ENCODE measurements around the gene RFPL3. TPM values are rescaled to one million over a fixed set of nuclear protein-coding genes. Genes with fewer than 3 reads are reported as not detected.

Gene RFPL3
- polyA plus RNA-seq, 3 donors: not detected

DNA sequence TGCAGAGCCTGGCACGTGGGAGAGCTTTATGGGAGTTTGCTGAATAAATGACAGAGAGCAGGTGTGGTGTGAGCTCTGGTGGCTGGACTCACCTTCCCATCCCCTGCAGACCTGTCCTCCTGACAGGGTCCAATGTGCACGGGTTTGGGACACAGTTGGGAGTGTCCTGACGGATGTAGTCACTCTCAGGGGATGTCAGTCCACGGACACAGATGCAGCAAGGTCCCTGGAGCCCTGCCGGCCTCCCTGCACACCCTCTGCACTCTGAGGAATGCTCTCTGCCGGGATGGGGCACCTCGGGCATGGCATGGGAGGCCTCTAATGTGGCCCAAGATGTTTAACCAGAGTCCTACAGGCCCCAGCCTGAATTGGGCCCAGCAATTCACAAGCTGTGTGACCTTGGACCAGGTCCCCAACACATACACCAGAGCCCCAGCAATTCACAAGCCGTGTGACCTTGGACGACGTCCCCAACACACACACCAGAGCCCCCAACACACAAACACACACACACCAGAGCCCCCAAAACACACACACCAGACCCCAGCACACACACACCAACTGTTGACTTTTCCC is 30.0 kb upstream of the RFPL3 start:
- no peaks in the 10 kb centered on the region for H3K9me3 ChIP-seq (replicated peaks in 1 of 2; ENCODE audit: control insufficient read depth in 1 of 2, insufficient read depth in 1 of 2, low read length in 2 of 2)
- no peaks in the 10 kb centered on the region for H3K36me3 ChIP-seq (replicated peaks in 1 of 2; ENCODE audit: control insufficient read depth in 1 of 2, insufficient read depth in 2 of 2, low read length in 2 of 2)
- Mint-ChIP-seq H3K36me3 (no peaks in the 10 kb centered on the region), H3K4me1 (no peaks in the 10 kb centered on the region), H3K9me3 (peaks cover 0 to 2% (median 1%) of the 10 kb centered on the region in 7 donors), H3K27ac (no peak overlapping the region), H3K4me3 (no peak overlapping the region), H3K27me3 (ENCODE audit: low read depth in 3 of 3) (peaks cover 3 to 15% (median 8%) of the 10 kb centered on the region in 3 donors)
- H3K4me2 ChIP-seq (replicated peaks; ENCODE audit: extremely low read depth, low read length, poor library complexity, severe bottlenecking): no peak overlapping the region
- H3K27me3 ChIP-seq (ENCODE audit: control insufficient read depth in 2 of 2, insufficient read depth in 2 of 2, low read length in 2 of 2): no peaks in the 10 kb centered on the region
- no peak overlapping the region for H3K4me3 ChIP-seq (replicated peaks in 1 of 3; ENCODE audit: low read depth in 2 of 3, low read length in 3 of 3)
- H3K27ac ChIP-seq (ENCODE audit: low read depth in 1 of 2, low read length in 2 of 2): no peak overlapping the region
- DNase-seq: no peak
- 90% methylated on average over 9 of the region's 10 CpGs for WGBS (ENCODE audit: insufficient coverage)
- TF ChIP-seq, protein P1, sequence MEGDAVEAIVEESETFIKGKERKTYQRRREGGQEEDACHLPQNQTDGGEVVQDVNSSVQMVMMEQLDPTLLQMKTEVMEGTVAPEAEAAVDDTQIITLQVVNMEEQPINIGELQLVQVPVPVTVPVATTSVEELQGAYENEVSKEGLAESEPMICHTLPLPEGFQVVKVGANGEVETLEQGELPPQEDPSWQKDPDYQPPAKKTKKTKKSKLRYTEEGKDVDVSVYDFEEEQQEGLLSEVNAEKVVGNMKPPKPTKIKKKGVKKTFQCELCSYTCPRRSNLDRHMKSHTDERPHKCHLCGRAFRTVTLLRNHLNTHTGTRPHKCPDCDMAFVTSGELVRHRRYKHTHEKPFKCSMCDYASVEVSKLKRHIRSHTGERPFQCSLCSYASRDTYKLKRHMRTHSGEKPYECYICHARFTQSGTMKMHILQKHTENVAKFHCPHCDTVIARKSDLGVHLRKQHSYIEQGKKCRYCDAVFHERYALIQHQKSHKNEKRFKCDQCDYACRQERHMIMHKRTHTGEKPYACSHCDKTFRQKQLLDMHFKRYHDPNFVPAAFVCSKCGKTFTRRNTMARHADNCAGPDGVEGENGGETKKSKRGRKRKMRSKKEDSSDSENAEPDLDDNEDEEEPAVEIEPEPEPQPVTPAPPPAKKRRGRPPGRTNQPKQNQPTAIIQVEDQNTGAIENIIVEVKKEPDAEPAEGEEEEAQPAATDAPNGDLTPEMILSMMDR (IDR thresholded peaks at IDR 0.05): no peak
- H2AFZ ChIP-seq (ENCODE audit: insufficient read depth, low read depth, low read length, poor library complexity, severe bottlenecking): no peak overlapping the region
- no peaks in the 10 kb centered on the region for H4K20me1 ChIP-seq (ENCODE audit: insufficient read depth, low read length)
- H3K4me1 ChIP-seq (ENCODE audit: control insufficient read depth in 1 of 2, insufficient read depth in 2 of 2, low read length in 2 of 2): no peaks in the 10 kb centered on the region
- H3K9ac ChIP-seq (ENCODE audit: insufficient read depth, low read length, poor library complexity, severe bottlenecking): no peak overlapping the region
- no peaks in the 10 kb centered on the region for H3K79me2 ChIP-seq (ENCODE audit: insufficient read depth, low read length)
- intact Hi-C loops (cut with micrococcal nuclease): no loop called here

DNA sequence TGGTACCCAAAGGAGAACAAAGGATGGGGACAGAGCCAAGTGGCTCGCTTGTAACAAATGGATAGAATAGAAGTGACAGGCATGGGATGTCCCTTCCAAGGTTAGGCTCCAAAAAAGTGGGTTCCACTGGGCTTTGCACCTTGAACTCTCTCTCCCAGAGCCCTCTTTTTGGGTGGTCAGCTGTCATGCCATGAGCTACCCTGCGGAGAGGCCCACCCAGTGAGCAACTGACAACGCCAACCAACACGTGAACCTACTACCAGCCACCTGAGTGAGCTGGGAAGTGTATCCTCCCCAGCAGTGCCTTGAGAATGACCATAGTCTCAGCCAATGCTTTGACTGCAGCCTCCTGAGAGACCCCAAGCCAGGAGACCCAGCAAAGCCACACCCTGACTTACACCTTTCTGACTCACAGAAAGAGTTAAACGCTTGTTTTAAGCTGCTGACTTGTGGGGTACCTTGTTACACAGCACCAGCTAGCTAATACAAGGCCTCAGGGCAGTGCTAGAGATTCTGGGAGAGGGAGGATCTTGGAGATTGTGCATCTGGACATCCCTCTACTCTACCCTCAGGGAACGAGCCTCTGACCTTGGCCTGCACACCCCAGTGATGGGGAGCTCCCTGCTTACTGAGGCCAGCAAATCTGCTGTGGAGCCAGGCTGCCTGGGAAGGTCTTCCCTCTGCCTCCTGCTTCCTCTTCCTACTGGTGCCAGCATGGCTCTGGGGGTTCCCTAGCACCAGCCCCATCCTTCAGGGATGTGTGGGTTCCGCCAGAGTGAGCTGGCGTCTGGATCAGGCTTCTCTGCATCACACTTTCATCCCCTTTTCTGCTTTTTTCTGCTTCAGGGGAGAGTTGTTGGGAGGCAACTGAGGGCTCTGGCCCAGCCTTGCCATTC is 29.1 kb upstream of the RFPL3 start:
- Histone ChIP-seq H4K20me1 (ENCODE audit: insufficient read depth, low read length) (no peaks in the 10 kb centered on the region), H2AFZ (ENCODE audit: insufficient read depth, low read depth, low read length, poor library complexity, severe bottlenecking) (no peak overlapping the region), H3K9ac (ENCODE audit: insufficient read depth, low read length, poor library complexity, severe bottlenecking) (no peak overlapping the region), H3K27ac (ENCODE audit: low read depth in 1 of 2, low read length in 2 of 2) (no peak overlapping the region), H3K4me2 (replicated peaks; ENCODE audit: extremely low read depth, low read length, poor library complexity, severe bottlenecking) (no peak overlapping the region), H3K4me1 (ENCODE audit: control insufficient read depth in 1 of 2, insufficient read depth in 2 of 2, low read length in 2 of 2) (no peaks in the 10 kb centered on the region), H3K4me3 (replicated peaks in 1 of 3; ENCODE audit: low read depth in 2 of 3, low read length in 3 of 3) (no peak overlapping the region), H3K9me3 (replicated peaks in 1 of 2; ENCODE audit: control insufficient read depth in 1 of 2, insufficient read depth in 1 of 2, low read length in 2 of 2) (no peaks in the 10 kb centered on the region), H3K36me3 (replicated peaks in 1 of 2; ENCODE audit: control insufficient read depth in 1 of 2, insufficient read depth in 2 of 2, low read length in 2 of 2) (no peaks in the 10 kb centered on the region), H3K27me3 (ENCODE audit: control insufficient read depth in 2 of 2, insufficient read depth in 2 of 2, low read length in 2 of 2) (no peaks in the 10 kb centered on the region), H3K79me2 (ENCODE audit: insufficient read depth, low read length) (no peaks in the 10 kb centered on the region)
- Mint-ChIP-seq H3K27me3 (ENCODE audit: low read depth in 3 of 3) (peaks cover 3 to 15% (median 8%) of the 10 kb centered on the region in 3 donors), H3K4me1 (no peaks in the 10 kb centered on the region), H3K27ac (no peak overlapping the region), H3K4me3 (no peak overlapping the region), H3K36me3 (no peaks in the 10 kb centered on the region), H3K9me3 (peaks cover 0 to 2% (median 1%) of the 10 kb centered on the region in 7 donors)
- DNase-seq: no peak
- TF ChIP-seq, protein P1 (IDR thresholded peaks at IDR 0.05): no peak
- 93% methylated on average over 3 of the region's 8 CpGs for WGBS (ENCODE audit: insufficient coverage)
- intact Hi-C loops (cut with micrococcal nuclease): no loop called here
